Activated CD4-positive, alpha-beta T cell treated with anti-CD3 and anti-CD28 coated beads, Interleukin-2, Interleukin-4, amounts not matched to agents 100 ng/mL and 50 ng/mL, durations not matched to agents 16 hours and 8 hours (primary cell): ENCODE measurements around the gene GPR17.

Source experiments
- DNase-seq: peaks from one replicate; pipeline ENCODE4 v3.0.0-alpha.2; 2020; ENCODE audit warnings: low spot score

Gene GPR17, protein sequence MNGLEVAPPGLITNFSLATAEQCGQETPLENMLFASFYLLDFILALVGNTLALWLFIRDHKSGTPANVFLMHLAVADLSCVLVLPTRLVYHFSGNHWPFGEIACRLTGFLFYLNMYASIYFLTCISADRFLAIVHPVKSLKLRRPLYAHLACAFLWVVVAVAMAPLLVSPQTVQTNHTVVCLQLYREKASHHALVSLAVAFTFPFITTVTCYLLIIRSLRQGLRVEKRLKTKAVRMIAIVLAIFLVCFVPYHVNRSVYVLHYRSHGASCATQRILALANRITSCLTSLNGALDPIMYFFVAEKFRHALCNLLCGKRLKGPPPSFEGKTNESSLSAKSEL

DNA sequence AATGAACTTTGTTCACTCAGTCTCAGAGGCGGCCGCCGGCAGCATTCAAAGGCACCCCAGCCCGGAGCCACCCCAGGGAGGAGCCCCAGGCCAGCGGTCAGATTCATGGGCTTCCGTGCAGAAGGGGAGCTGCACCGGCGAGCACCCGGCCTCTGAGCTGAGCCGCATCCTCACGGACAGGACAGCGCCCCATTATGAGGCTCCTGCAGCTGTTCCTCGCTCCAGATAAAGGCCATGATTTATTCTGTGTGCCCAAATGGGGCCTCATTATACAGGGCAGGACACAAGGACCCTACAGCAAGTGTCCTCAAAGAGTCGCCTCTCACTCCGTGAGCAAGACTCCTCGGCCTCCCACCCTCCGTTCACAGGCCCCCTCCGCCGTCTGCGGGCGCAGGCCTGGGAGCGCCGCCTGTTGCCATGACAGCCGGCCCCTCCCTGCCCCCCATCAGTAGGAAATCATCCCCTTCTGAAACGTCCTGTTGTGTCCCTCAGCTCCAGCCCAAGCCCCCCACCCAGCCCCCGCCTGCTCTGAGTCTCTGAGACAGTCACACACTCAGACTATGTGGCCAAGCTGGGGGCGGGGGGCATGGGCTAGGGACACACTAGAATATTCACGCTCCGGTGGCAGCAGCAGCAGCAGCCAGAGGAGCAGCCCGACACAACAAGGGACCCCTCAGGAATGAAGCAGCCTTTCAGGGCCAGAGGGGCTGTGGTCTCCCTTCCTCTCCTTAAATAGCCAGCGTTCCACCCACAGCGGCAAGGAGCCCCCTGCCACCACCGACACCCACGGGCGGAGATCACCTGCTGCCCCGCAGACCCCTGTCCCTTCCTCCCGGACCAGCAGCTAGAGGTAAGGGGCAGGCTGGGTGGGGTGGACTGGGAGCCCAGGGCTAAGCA lies at the start of gene GPR17:
TSS of gene GPR17 (plus strand) at position 759 of the 897 bp plus-strand sequence. CDS start 4,583 bp downstream, outside the sequence.
- no peak for DNase-seq

DNA sequence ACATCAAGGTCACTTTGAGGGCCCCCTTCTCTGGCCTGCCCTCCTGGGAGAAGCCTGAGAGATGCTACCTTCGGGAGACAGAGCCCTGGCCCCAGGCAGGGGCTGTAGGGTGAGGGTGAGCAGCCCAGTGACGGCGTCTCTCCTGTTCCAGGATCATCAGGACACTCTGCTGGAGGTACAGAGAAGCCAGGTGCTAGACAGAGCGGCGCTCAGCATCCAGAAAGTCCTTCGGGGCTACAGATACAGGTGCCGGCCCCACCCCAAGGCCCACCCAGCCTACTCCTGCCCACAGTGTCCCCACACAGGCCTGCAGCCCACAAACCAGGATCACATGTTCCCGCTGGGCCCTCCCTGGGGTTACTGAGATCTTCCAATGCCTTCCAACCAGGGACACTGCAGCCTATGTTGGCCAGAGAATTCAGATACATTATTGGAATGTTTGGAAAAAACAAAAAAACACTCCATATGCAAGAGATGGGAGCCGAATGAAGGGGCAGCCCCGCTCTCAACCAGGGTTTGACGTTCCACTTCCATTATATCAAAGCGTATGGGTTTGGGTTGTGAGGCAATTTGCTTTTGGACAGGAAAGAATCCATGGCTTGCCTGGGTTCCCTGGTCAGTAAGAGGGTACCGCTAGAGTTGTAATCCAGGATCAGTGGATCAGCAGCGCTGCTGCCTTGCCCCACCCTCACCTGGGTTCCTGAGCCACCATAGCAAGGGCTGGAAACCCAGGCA lies 49.5 kb upstream of the GPR17 start:
- DNase-seq = no peak

DNA sequence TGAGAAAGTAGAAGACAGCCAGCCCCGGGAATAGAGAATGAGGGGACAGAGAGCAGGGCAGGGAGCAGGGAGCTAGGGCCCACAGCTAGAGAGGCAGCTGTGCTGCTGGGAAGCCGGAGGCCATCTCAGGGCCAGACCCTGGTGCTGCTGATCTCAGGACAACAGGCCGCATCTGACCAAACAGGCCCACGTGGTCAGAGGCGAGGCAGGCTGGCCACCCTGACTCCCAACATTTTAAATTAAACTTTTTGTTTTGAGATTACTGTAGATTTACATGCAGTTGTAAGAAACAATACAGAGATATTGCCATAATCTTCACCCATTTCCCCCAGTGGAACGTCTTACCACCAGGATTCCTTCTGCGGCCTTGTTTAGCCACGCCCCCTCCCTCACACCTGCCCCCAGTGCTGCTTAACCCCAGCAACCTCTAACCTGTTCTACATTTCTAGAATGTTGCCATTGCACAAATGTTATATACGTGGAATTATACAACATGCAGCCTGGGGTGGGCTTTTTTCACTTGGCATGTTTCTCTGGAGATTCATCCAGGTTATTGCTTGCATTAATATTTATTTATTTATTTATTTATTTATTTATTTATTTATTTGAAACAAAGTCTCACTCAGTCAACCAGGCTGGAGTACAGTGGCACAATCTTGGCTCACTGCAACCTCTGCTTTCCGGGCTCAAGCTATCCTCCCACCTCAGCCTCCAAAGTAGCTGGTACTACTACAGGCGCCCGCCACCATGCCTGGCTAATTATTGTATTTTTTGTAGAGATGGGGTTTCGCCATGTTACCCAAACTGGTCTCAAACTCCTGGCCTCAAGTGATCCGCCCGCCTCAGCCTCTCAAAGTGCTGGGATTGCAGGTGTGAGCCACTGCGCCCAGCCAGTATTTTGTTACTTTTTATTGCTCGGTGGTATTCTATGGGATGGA lies 48.6 kb upstream of the GPR17 start:
- DNase-seq = no peak

DNA sequence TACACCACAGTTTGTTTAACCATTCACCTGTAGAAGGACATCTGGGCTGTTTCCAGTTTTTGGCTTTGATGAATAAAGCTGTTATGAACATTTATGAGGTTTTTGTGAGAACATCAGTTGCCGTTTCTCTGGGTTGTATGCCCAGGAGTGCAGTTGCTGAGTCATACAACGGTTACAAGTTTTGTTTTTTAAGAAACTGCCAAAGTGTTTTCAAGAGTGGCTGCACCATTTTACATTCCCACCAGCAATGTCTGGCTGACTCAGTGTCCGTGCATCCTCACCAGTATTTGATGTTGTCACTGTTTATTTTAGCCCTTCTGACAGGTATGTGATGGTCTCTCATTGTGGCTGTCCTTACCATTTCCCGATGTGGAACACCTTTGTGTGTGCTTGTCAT lies 48.0 kb upstream of the GPR17 start:
- peak; percentile 6 for DNase-seq

DNA sequence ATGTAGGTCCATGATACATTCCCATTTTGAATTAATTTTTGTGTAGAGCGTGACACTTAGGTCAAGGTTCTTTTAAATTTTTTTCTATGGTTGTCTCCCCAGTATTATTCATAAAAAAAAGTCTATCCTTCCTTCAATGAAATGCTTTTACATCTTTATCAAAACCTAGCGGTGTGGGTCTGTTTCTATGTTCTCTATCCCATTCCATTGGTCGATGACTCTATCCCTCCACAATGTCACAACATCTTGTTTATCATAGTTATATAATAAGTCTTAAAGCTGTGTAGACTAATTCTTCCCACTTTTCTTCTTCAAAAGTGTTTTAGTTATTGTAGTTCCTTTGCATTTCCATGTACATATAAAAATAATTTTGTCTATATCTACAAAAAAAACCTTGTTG lies 47.2 kb upstream of the GPR17 start:
- no peak for DNase-seq

DNA sequence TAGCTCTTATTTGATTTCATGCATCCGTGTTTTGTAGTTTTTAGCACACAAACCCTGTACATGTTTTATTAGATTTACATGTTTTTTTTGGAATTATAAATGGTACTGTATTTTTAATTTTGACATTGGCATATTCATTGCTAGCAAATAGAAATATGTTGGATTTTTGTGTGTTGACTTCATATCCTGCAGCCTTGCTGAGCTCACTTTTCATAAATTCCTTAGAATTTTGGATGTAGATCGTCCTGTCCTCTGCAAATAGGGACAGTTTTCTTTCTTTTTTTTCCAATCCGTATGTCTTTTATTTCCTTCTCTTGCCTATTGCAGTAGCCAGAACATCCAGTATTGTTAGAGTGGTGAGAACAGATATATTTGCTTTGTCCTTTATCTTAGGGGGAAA lies 46.7 kb upstream of the GPR17 start:
- no peak for DNase-seq

DNA sequence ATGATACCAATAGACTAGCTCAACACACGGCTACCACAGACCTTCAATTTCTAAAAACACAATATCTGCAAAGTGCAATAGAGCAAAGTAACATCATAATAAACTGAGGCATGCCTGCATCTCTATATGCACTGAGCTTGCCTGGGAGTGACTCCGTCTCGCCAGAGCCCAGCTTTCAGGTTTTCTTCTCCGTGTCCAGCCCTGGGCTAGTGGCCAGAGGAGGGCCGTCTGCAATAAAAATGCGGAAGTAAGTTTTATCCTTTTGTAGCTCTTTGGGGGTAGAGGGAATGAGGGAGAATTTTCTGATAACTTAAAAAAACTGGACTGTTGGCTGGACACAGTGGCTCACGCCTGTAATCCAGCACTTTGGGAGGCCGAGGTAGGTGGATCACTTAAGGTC lies 41.0 kb upstream of the GPR17 start:
- no peak for DNase-seq

DNA sequence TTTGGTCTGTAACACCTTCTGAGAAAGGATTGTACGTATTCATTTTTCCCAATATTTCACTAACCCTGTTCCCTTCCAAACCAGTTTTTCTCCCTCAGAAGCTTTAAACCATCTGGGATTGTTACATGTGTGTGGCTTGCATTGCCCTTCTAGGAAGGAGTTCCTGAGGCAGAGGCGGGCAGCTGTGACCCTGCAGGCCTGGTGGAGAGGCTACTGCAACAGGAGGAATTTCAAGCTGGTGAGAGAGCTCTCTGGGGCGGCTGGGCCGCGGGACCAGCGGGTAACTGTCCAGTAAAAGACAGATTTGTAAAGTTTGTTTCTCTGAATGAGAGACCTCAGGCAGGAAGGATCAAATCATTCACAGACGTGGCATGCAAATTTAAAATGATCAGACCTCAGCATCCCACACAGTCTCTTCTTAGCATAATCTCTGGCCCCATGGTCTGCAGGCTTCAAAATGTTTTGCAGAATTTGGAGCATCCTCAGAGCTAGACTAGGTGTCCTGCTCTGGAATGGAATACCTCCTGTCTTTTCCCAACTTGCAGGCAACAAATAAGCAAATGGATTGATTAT lies 40.2 kb upstream of the GPR17 start:
- no peak for DNase-seq

DNA sequence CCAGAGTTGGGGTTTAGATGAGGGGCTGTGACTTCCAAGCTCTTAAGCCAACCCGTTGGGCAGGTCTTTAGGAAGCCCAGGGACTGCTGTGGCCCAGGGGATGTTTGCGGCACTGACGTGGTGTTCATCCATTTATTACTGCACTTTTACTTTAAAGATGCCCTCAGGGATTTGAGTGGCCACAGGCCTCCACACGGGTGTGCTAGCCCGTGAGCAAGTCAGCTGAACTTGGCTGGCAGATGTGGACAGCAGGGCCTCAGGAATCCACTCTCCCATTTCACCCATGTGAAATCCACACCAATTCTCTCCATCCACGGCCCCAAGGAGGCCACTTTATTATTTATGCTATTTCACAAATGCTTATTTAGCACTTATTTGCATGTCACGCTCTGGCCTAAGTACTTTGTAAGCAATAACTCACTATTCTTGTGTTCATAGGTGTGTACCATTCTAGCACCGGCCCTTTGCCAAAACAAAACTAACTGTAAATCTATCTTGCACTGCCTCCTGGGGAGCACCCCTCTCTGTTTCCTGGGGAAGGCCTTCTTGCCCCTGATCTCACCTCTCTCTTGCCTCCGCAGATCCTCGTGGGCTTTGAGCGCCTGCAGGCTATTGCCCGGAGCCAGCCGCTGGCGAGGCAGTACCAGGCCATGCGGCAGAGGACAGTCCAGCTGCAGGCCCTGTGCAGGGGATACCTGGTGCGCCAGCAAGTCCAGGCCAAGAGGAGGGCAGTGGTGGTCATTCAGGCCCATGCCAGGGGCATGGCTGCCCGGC lies 39.1 kb upstream of the GPR17 start:
- no peak for DNase-seq

DNA sequence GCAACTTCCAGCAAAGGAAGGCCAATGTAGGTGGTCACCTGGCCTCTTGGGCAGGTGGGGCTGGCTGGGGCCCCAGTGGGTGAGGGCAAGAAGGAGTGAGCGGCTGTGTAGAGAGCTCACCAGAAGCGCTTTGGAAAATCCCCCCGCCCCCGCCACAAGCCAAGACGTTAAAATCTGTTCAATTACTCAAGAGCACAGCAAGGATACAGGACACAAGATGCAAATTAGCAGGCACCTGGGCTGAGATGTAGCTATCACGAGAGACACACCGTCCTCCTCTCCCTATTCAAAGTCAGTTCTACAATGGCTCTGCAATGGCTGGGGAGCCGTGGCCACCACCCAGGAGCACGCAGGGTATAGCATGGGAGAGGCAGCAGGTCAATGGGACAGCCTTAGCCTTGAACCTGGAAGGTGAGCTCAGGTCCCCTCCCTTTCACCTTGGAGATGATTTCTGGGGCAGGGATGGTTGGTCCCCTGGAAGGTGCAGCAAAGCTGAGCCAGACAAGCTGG lies 38.5 kb upstream of the GPR17 start:
- DNase-seq = no peak

DNA sequence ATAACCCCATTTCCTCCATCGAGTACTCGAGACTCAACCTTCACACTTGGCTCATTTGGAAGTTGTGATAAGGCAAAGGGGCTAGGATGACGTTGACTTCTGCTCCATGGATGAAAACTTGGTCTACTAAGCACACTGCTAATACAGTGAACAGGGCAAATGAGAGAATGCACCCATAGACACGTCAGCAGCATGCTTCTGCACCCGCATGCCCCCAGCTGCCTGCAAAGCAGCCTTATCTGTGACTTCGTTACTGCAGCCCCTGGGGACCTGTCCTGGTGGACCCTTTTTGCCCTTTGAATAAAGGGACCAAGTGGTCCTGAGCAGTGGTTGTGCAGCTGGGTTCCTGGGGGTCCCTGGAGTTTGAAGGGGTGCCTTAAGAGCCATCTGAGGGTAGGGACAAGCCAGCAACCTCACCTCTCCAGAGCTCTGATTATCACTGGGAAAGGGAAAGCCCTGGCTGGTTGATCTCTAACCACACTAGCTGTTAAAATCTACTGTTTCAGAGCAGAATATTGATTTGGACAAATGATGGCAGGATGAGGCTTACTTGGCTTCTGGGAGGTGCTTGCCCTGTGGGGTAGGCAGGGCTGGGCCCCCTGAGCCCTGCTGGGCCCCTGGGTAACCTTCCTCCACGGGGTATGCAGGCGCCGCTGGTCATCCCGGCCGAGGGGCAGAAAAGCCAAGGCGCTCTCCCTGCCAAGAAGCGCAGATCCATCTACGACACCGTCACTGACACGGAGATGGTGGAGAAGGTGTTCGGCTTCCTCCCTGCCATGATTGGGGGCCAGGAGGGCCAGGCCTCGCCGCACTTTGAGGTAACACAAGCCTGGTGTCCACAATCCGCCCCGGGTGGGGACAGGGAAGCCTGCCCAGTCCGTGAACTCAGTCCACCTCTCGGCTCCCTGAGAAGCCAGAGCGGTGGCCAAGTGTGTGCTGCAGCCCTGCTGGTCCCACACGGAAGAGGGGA lies 37.6 kb upstream of the GPR17 start:
- no peak for DNase-seq

DNA sequence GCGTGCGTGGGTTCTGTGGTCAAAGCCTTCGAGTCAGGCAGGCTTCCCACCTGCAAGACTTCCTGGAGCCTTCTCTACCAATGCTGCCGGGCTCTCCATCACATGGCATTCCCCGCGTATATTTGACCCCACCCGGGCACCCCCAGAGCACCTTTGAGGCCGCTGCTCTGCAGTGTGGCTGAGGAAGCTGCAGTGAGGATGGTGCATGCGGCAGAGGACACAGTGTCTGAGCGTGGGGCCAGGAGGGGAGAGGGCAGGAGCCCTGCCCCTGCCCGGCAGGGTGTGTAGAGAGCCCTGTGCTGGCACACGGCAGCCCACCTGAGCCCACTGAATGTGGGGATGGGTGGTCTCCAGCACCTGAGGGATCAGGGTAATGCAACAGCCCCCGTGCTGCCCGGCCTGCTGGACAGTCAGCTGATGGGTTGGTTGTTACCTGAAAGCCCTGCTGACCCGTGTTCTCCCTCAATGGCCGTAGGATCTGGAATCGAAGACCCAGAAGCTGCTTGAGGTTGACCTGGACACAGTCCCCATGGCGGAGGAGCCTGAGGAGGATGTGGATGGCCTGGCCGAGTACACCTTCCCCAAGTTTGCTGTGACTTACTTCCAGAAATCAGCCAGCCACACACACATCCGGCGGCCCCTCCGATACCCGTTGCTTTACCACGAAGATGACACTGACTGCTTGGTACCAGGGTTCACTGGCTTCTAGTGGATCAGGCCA lies 36.8 kb upstream of the GPR17 start:
- DNase-seq = no peak

DNA sequence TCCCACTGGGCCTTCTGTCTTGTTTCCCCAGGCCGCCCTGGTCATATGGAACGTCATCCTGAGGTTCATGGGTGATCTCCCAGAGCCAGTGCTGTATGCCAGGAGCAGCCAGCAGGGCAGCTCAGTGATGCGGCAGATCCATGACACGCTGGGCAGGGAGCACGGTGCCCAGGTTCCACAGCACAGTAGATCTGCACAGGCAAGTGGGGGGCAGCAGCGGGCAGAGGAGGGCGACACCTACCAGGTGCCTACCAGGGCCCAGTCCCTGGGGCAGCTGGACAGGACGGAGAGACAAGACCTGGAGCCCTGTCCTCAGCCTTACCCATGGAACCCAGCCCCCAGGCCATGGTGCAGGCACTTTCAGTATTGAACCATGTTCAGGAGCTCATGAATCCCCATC lies 36.1 kb upstream of the GPR17 start:
- DNase-seq = no peak

DNA sequence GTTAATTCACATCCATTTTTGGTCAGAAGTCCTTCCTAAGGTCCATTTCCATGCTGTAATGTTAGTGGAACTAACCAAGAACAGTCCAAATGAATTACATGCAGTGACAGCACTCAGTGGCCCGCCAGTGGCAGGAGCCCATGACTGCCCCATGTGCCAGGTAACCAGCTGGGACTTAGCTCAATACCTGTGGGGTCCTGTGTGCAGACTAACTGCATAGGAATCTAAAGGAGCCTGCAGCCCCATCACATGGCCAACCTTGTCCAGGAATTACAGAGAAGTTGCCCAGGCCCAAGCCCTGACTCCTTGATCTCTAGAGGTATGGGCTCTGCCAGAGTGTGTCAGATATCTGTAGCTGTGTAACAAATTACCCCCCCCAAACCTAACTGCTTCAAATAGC lies 35.4 kb upstream of the GPR17 start:
- DNase-seq = no peak

DNA sequence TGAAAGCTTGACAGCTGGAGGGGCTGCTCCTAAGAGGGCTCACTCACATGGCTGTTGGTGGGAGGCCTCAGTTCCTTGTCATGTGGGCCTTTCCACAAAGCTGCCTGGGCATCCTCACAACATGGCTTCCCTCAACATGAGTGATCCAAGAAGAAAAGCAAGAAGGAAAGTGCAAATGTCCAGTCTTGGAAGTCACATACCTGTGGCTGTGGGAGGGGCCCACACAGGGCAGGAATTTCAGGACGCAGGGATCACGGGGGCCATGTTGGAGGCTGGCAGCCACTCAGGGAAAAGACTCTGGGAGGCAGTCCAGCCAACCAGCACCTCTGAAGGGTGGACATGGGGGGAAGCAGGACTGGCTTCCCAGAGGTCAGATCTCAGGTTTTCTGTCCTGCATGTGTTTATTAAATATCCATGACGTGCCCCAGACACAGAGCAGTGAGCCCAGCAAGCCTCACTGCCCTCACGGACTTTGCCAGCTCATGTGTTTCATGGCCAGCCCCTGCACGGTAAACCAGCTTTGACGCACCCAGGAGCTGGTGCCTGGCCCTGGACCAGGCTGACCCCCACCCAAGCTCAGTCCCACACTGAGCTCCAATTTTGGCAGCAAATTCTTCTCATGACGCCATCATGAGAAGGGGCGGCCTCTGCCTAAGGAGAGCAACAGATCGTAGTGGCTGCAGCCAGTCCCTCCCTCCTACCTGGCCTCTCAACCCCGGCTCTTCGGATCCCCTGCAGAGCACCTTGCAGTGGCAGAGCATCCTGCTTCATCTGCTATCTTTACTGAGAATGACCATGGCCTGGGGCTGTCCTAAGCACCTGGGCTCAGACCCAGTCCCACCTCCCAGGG lies 34.7 kb upstream of the GPR17 start:
- DNase-seq = no peak

DNA sequence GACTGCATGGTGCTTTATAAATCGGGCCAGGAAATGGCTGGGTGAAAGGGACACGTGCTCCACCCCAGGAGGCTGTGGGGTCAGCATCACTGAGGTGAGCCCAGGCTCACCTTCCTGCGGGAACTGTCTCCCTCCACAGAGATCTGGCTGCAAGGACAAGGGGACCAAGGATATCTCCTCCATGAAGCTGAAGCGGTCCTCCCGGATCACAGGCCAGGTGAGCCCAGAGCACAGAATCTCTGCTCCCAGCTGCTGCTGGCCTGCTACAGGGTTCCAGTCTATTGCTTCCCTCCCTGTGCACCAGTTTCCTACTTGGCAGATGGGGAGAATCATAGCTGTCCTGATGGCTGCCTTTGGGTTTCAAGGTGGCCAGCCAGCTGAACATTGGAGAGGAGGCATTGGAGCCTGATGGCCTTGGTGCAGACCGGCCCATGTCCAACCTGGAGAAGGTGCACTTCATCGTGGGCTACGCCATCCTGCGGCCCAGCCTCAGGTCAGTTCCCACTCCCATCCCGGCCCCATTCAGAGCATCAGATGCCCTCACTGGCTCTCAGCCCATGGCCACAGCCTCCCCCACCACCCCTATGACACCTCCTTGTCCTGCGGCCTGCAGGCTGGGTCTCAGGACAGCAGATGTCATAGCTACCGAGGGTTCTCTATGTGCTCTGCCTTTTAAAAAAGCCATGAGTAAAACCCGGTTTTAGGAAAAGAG lies 33.7 kb upstream of the GPR17 start:
- DNase-seq = no peak

DNA sequence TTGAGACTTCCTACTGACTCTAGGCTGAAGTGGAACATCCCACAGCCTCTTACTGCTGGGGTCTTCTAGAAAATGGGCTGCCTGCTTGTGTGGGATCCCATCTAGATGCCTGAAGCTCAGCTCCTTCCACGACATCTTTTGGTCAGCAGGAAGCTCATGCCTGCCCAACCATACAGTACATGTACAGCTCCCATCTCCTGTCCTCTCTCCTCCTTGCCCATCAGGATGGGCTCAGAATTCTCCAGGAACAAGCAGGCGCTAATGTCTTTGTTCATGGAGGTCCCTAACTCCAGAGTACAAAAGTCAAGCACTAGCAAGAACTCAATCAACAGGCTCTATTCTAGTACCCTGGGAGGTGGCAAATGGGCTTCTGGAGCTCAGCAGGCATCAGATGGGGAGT lies 31.7 kb upstream of the GPR17 start:
- no peak for DNase-seq
